GM18873 (cell line): ENCODE measurements around the gene ATG14.
"Not testable (repeated sequence)": the region's sequence is repeated elsewhere in the genome, so short reads cannot be mapped to it uniquely, and the experiment has no call there.

ENCODE experiments used
- ATAC-seq: cut with Tn5 transposase; IDR thresholded peaks from one replicate; pipeline ENCODE4 v1.9.1; 2021; ENCODE audit warnings: mild to moderate bottlenecking, moderate library complexity, moderate number of reproducible peaks; ENCODE audit not compliant: unreplicated experiment, low FRiP score

ATG14 gene

DNA sequence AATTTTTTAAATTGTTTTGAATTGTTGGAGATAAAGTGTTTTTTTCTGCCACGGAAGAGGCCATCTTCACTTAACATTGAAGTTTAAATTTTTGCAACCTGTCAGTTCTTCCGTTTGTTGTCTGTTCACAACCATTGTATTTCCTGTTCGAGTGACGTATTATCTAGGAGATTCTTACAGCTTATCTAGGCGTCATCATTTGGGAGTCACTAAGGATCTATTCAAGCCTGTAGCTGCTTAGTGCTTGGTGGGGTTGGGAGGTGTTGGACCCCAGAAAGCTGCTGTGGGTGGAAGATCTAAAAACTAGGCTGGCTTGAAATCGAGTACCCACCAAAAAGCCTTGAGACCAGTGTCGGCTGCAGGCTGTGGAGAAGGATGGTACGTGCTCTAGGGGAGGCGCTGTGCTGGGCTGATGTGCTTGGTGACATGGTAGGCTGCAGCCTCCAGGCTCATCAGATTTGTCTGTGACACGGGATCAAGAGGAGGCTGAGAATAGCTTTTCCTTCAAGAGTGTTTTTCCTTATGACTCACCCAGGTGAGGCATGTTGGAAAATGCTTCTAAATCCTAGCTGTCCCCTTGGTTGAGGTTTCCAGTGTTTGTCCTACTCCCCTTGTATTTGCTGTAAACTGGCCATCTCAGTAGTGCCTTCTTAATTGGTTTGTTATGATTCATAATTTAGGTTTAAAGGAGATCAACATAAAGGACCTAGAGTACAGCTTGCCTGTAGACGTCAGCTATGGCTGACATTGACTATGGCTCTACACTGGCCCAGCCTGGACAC, 57.8 kb downstream of the ATG14 start:
- ATAC-seq, result no peak

DNA sequence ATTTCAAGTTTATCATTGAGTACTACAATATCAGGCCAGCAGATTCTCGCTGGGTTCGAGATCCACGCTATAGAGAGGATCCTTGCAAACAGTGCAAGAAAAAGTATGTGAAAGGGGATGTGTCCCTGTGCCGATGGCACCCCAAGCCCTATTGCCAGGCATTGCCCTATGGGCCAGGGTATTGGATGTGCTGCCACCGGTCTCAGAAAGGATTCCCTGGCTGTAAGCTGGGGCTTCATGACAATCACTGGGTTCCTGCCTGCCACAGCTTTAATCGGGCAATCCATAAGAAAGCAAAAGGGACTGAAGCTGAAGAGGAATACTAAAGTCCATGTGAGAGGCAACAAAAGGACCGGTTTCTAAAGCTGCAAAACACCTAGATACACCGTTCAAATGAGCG, 59.4 kb downstream of the ATG14 start:
- ATAC-seq, result no peak

DNA sequence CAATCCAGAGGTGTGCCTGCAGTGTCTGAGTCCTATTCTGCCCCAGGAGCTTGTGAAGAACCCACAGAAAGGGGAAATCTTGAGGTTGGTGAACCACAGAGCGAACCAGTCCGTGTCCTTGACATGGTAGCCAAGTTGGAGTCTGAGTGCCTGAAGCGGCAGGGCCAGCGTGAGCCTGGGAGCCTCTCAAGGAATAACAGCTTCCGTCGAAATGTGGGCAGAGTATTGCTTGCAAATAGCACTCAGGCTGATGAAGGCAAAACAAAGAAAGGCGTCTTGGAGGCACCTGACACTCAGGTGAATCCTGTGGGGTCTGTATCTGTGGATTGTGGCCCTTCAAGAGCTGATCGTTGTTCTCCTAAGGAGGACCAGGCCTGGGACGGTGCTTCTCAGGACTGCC, 60.5 kb downstream of the ATG14 start:
- ATAC-seq, result no peak

DNA sequence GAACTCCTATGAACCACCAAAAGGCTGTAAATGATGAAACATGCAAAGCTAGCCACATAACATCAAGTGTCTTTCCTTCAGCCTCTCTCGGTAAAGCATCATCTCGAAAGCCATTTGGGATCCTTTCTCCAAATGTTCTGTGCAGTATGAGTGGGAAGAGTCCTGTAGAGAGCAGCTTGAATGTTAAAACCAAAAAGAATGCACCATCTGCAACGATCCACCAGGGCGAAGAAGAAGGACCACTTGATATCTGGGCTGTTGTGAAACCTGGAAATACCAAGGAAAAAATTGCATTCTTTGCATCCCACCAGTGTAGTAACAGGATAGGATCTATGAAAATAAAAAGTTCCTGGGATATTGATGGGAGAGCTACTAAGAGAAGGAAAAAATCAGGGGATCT, 61.2 kb downstream of the ATG14 start:
- no peak for ATAC-seq

DNA sequence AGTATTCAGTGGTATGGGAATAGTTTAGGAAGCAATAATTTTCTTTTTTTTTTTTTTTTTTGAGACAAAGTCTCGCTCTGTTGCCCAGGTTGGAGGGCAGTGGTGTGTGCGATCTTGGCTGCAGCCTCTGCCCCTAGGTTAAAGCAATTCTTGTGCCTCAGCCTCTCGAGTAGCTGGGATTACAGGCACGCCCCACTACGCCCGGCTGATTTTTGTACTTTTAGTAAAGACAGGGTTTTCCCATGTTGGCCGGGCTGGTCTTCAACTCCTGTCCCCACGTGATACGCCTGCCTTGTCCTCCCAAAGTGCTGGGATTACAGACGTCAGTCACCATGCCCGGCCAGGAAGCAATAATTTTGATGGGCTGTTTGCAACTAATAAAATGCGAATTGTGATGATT, 62.1 kb downstream of the ATG14 start:
- no peak for ATAC-seq

DNA sequence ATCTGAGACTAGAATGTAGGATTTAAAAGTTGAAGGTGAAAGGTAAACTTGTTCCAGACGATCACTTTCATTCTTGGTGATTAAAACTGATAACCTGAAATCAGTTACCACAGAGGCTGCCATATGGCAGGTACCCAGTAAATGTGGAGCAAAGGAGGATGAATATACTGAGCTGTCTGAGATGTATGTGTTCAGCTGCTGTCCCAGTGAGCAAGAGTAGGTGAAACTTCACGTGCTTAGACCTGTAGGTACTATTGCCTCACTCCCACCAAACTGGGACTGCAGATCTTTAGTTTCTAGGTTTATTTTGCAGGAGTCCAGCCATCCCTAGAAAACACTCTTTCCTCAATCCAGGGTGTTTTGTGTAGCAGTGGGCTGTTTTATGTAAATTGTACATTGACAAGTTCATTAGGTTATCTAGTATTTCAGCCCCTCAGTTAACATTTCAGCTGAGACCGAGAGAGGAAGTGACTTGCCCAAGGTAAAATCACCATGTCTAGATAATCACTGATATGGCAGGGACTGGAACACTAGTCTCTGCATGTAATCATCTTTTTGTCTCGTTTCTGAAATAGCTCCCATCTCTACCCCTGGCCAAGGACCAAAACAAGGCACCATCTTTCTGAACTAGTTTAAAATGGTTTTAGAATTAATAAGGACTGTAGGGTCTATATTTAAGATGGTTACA, 62.7 kb downstream of the ATG14 start:
- ATAC-seq, result no peak

DNA sequence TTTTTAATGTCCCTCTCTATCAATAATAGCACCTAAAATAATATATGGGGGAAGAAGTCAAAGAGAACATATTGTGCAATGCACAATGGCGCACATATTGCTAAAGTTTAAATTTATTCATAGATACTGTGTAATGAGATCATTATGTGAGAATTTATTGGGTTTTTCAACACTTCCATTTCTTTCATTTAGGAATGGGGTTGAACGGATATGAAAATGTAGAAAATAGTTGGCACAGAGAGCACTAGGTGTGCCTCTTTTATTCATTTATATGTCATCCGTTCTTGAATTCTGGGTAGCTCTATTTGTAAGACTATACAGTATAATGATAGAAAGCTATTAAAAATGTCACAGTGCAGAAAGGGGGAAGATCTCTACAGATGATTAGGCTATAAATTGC, 63.9 kb downstream of the ATG14 start:
- no peak for ATAC-seq

DNA sequence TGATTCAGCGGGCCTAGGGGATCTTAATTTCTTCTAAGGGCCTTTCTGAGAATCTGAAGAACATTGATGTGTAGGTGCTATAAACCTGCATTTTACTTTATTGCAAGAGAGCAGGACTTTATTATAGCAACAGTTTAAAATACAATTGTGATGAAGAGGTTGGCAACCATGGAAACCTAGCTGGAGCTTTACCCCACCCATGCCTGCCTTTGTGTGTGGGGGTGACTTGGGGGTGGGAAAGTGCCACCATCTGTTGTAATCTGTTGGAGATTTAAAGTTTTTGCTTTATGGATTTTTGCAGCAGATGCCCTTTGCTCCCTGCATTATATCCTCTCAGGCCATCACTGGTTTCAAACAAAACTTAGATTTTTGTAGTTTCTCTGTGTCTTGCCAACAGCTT, 64.6 kb downstream of the ATG14 start:
- no peak for ATAC-seq

DNA sequence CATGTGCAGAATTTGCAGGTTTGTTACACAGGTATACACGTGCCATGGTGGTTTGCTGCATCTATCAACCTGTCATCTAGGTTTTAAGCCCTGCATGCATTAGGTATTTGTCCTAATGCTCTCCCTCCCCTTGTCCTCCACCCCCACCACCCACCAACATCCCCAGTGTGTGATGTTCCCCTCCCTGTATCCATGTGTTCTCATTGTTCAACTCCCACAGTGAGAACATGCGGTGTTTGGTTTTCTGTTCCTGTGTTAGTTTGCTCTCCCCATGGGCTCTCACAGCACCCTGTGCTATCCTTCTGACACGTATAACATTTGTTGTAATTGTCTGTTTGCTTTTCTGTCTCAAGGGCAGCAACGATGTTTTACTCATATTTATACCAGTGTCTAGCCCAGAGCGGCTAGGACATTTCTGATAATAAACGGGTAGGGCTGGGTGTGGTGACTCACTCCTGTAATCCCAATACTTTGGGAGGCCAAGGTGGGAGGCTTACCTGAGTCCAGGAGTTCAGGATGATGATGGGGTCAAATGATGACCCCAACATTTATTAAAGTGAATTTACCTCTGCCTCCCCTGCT, 67.0 kb downstream of the ATG14 start:
- not testable (repeated sequence) for ATAC-seq

DNA sequence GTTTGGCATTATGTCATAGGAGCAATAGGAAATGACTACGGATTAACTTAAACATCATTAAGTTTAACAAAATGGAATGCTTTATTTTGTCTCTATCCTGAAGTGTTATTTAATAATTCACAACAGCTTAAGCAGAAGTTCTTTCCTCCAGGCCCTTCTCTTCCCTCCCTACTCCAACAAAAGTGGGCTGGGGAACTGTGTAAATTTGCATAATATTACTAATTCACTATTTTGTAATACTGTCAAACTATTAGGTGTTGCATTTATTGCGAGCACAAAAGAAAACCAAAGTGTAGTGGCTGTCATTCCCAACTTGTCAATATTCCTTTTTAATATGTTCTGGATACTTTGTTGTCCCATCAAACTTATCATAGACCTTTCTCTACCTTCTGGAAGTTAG, 69.8 kb downstream of the ATG14 start:
- no peak for ATAC-seq

DNA sequence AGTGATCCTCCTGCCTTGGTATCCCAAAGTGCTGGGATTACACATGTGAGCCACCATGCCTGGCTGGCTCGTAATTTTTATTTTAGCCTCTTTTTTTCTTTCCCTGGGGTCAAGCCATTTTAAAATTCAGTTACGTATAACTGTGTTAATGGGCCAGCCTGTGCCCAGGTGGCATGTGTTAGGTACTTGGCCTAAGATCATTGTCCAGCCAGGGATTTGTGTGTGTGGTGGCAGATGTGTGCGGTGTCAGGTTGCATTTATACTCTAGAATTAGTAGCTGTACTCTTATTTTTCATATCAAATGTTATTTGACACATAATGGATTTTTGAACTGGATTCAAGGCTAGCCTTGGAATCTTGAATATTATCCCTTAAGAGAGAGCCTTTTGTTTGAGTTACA, 71.1 kb downstream of the ATG14 start:
- no peak for ATAC-seq

DNA sequence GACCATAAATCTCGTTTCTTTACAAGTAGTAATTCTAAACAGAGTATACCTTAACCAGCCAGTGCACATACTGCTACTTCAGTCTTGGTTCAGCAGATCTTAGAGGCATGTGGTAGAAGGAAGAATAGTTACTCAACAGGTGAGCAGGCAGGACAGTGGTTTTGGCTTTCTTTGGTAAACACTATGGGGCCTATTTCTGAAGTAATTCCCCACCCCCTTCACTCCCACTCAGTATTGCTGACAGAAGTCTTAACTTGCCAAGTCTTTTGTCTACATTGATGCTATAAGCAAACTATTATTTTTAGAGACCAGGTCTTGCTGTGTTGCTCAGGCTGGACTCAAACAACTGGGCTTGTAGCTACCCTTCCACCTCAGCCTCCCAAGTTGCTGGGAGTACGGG, 71.9 kb downstream of the ATG14 start:
- ATAC-seq, result no peak

DNA sequence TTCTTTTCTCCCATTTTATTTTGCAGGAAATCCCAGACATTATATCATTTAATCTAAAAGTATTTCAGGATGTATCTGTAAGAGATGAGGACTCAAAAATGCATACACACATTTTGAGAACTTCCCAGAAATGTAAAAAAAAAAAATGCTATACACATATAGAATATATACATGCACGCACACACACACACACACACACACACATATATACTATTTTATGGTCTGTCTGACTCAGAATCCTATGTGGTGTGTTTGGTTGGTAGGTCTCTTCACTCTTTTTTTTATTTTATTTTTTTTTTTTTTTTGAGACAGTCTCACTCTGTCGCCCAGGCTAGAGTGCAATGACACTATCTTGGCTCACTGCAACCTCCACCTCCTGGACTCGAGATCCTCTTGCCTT, 74.9 kb downstream of the ATG14 start:
- no peak for ATAC-seq

DNA sequence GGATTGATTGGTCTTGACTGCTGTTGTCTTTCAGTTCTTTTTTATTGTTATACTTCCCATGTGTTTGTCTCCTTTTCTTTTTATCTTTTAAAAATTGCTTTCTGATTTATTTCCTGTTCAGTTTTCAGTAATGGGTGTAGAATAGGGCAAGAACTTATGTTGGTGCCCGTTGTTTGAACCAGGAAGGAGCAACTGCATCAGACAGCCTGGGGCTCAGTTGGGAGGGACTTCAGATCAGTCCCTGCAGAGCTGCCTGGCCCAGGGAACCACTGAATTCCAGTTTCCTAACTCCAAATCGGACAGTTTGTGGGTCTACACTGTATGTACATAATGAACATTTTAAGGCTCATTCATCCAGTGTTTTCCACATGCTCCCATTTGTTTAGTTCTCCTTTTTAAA, 75.5 kb downstream of the ATG14 start:
- ATAC-seq, result no peak

DNA sequence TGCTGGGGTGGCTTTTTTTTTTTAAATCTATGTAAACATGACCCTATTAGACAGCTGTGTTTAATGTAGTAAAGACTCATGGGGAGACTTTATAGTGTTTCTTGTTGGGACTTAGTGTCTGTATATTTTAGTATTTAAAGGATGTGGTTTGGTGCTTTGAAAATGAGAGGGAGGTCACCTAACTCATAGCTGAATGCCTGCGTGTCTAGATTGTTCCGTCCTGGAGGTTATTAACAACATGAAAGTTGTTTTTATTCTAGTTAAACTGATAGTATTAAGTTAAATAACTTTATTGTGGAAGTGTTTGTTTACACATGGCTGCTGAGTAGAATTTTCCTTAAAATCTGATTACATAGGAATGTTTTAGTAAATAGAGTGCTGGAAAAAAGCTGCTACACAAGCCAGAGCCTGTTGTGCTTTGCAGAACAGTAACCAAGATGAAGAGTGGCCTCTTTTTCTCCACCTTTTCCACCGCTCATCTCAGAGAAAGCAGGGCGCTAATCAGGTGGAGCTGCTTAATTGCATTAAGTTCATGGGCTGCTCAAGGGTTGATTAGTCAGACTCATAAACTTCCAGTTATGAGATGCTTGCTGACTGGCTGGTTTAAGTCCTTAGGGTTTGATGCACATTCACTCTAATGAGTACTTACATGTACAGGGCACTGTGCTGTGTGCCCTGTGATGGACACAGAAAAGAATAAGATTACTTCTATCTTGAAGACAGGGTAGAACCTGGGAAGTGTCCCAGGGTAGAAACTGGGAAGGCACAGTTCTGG, 77.7 kb downstream of the ATG14 start:
- no peak for ATAC-seq

DNA sequence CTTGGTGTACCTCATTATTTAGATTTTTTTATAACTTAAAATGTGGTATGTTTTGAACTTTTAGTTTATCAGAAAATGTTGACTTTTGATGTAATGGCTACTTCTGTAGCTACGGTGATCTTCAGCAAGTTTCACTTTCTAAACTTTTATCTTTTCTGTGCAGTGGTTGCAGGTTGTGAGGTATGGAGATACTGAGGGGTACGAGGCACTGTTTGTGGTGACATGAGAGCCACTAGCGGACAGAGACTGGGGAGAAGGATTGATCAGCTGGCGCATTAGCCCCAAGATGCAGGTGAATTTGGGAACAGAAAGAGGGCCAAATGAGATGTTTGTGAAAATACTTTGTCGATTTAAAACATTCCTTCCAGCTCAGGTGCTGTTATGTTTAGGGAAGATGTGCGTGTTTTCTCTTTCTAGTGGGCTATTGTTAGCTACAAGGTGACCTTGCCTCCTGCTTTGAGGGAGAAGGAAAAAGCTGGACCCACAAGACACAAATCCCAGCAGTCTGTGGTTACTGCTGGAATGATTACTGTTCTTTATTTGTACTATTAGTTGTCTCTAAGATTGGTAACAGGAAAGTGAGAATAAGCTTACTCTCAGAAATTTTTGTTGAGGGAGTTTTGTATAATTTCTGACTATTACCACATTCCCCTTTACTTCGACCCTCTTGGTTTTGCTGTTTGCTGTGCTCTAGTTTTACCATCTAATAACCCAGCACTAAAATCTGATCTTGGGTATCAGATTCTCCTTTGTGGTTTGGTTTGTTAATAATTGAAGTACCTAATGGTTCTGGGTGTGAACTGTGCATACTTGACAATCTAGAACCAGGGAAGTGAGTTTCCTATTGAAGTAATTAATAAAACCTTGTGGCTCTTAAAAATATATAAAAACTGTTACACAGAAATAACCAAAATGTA, 78.7 kb downstream of the ATG14 start:
- ATAC-seq, result no peak

DNA sequence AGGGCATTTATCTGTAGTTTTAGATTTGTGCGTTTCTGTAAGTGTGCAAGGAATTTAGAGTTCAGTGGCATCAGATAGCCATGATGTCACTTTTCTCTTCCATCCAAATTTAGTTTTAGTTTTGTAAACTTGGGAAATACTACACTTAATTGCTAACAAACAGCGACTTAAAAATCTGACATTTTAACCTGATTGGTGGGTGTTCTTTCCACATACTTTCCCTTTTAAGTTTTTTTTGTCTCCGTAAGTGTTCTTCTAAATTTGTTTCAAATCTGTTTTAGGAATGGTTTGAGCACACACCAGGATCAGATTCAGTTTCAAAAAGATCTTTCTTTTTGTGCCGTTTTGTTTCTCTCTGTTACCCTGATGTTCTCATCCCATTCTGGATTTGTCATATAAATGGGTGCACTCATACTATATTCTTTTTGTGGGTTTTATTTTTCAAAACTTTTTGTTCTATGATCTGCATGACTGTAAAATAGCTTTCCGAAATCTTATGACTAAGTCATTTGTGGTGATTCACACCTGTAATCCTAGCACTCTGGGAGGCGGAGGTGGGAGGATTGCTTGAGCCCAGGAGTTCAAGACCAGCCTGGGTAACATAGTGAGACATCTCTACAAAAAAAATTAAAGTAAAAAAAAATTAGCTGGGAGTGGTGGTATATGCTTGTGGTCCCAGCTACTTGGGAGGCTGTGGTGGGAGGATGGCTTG, 81.5 kb downstream of the ATG14 start:
- no peak for ATAC-seq

DNA sequence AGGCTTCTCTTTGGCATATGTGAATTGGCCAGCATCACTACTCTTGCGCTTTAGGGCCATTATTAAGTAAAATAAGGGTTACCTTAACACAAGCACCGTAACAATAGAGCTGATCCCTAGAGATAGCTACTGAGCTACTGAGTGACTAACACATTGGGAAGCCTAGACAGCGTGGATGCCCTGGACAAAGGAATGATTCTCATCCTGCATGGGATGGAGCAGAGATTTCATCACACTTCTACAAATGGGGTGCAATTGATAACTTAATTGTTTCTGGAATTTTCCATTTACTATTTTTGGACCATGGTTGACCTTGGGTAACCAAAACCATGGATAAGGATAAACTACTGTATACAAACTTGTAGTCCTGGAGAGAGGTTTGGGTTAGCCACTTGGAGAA, 83.3 kb downstream of the ATG14 start:
- no peak for ATAC-seq

DNA sequence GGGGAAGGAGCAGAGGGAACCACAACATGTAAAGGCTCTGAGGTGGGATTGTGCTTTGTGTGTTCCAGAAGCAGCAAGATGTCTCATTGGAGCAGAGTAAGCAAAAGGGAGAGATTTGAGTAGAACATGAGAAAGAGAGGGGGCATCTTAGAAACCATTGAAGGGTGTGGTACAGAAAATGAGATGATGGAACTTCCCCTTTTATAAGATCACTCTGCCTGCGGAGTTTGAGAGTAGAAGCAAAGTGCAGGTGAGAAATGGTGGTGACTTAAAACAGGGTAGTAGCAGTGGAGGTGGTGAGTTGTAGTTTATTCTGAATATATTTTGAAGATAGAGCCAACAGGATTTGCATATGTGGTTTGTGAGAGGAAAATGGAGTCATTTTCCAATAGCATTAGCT, 84.5 kb downstream of the ATG14 start:
- ATAC-seq, result no peak

DNA sequence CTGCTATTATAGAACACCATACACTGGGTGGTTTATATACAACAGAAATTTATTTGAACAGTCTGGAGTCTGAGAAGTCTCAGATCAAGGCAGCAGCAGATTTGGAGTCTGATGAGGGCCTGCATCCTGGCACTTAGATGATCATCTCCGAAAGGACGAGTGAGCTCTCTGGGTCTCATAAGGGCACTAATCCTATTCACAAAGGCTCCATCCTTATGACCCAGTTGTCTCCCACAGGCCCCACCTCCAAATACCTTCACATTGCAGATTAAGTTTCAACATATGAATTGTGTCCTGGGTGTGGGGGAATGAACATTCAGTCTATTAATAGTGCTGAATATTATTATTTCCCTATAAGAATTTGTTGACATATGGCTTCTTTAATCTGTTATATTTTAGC, 86.8 kb downstream of the ATG14 start:
- no peak for ATAC-seq
